Progenitor cell of endocrine pancreas (in vitro differentiated cells): ENCODE measurements around the gene LPO. TPM values are rescaled to one million over a fixed set of nuclear protein-coding genes. Genes with fewer than 3 reads are reported as not detected.

Source experiments
- DNase-seq: peaks from one replicate; pipeline ENCODE4 v3.0.0; 2021; ENCODE audit warnings: low spot score; ENCODE audit not compliant: unreplicated experiment
- H3K27ac Mint-ChIP-seq: 2 replicates; pipeline ENCODE4 v1.8.0; 2021; ENCODE audit warnings: mild to moderate bottlenecking, moderate library complexity, mixed read lengths
- H3K27me3 Mint-ChIP-seq: 2 replicates; pipeline ENCODE4 v1.8.0; 2021; ENCODE audit warnings: mixed read lengths
- H3K36me3 Mint-ChIP-seq: 2 replicates; pipeline ENCODE4 v1.8.0; 2022; ENCODE audit warnings: mixed read lengths; ENCODE audit not compliant: insufficient read depth
- H3K4me1 Mint-ChIP-seq: 2 replicates; pipeline ENCODE4 v1.8.0; 2021; ENCODE audit warnings: low read depth, mixed read lengths
- H3K4me3 Mint-ChIP-seq: 2 replicates; pipeline ENCODE4 v1.8.0; 2021; ENCODE audit warnings: low read depth, mild to moderate bottlenecking, moderate library complexity, mixed read lengths
- H3K9me3 Mint-ChIP-seq: 2 replicates; pipeline ENCODE4 v1.8.0; 2021; ENCODE audit warnings: low read depth, mixed read lengths
- total RNA-seq: library from RNA; stranded (reverse); gene quantifications from 2 replicates; pipeline ENCODE4 v1.2.1, GENCODE V29; 2021
- TF ChIP-seq, protein P1 (sequence below): fragments of 200-600 bp; sonication (generic); IDR thresholded peaks from one replicate; pipeline ENCODE4 v1.5.0; 2021; ENCODE audit warnings: antibody characterized with exemption, mild to moderate bottlenecking; ENCODE audit not compliant: unreplicated experiment

The LPO gene
- total RNA-seq, 1 donor from 2014 or later, result not detected

DNA sequence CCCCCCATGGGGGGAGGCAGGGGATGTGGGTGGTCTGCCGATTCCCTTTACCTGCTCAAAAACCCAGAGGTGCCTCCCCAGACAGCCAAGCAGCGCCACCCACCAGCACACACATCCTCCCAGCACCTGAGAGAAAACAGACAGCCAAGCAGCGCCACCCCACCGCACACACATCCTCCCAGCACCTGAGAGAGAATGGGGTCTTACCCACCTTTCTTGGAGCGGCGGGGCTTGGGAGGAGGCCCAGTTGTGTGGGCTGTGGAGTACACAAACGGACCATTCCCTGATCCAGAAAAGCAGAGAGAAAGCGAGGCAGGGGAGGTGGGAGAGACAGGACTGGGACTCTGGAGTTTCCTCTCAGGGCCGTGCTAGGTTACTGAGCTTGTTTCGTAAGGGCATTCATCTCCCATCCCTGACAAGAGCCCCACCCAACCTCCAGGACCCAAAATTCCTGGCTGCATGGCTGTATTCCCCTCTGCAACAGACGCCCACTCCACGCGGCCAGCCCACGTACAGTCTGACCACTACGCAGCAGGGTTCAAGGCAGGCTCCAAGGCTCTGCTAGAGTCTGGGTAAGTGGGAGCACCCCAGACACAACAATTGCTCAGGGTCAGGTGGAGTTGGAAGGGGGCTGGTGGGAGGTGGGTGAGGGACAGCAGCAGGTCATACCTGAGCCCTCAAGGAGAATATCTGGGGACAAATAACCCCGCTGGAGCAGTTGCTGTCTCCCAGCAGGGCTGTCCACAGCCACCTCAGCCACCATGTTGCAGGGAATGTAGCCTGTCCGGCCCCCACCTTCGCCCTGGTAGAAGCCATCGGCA, 68.0 kb downstream of the LPO start:
- Mint-ChIP-seq H3K36me3 (no peaks in the 10 kb centered on the region), H3K27ac (peak overlapping the region; percentile 5), H3K9me3 (no peaks in the 10 kb centered on the region), H3K4me1 (no peaks in the 10 kb centered on the region), H3K4me3 (no peak overlapping the region), H3K27me3 (no peaks in the 10 kb centered on the region)
- TF ChIP-seq, protein P1, sequence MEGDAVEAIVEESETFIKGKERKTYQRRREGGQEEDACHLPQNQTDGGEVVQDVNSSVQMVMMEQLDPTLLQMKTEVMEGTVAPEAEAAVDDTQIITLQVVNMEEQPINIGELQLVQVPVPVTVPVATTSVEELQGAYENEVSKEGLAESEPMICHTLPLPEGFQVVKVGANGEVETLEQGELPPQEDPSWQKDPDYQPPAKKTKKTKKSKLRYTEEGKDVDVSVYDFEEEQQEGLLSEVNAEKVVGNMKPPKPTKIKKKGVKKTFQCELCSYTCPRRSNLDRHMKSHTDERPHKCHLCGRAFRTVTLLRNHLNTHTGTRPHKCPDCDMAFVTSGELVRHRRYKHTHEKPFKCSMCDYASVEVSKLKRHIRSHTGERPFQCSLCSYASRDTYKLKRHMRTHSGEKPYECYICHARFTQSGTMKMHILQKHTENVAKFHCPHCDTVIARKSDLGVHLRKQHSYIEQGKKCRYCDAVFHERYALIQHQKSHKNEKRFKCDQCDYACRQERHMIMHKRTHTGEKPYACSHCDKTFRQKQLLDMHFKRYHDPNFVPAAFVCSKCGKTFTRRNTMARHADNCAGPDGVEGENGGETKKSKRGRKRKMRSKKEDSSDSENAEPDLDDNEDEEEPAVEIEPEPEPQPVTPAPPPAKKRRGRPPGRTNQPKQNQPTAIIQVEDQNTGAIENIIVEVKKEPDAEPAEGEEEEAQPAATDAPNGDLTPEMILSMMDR, result no peak
- peak; percentile 5 for DNase-seq

DNA sequence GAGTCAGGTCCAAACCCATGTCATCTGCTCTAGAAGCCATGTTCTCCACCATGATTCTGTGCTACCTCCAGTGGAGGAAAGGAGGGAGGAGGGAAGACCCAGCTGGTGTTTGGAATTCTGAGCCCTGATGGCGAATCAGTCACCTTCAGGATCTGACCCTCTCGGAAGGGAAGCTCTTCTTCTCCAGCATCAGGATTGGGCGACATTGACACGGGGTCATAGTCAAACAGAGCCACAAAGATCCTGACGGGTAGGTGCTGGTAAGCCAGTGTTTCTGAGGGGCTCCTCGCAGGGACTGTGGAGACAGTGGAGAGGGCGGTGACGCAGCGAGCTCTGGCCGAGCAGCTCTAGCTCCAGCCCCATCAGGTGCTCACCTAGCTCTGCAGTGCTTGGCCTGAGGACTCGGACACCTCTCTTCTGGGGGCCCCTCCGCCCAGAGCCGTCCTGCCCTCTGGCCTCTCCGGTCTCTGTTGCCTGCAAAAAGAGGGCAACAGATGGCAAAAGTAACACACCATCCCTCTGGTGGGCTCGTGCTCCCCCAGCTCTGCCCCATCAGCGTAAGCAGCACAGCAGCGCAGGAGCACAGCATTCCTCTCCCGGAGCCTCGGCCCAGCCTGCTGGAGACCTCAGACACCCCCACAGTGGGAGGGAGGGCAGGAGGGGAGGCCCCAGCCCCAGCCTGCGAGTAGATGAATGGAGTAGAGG, 69.2 kb downstream of the LPO start:
- no peaks in the 10 kb centered on the region for H3K27me3 Mint-ChIP-seq
- H3K9me3 Mint-ChIP-seq, result no peaks in the 10 kb centered on the region
- no peaks in the 10 kb centered on the region for H3K36me3 Mint-ChIP-seq
- TF ChIP-seq, protein P1, result no peak
- no peak overlapping the region for H3K4me3 Mint-ChIP-seq
- no peaks in the 10 kb centered on the region for H3K4me1 Mint-ChIP-seq
- DNase-seq, result peak; percentile 8
- no peak overlapping the region for H3K27ac Mint-ChIP-seq

DNA sequence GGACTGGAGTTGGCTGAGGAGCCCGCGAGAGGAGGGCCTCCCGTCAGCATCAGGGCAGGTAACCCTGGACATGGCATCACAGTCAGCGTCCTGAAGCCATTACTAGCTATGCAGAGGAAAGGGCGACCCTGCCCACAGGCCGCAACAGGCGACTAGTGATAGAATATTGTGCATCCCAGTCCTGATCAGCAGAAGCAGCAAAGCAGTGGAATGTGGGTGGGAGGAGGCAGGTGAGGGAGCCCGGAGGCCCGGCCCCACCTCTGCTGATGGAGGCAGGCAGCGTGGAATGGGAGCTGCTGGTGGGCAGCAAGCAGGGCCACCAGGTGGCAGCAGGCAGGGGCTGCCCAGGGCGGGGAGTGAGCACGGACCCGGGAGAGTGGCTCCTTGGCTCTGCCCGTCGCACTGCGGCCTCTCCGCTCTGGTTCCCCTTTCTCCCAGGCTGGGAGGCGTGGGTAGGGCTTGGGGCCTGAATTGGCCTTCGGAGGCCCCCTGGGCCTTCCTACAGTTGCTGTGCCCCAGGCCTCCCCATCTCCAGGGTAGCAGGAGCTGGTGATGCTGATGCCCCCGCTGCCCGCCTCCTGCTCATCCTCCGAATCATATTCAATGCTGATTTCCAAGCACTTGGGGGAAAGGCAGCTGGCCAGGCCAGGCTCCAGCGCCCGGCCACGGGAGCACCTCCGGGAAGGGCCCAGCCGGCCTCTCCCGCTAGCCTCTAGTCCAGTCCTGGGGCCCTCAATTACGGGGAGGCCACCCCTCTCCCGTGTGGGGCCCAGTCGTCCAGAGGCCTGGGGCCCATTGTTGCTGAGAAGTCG, 70.0 kb downstream of the LPO start:
- TF ChIP-seq, protein P1, result peak; percentile 56
- Mint-ChIP-seq H3K4me3 (no peak overlapping the region), H3K27me3 (no peaks in the 10 kb centered on the region), H3K27ac (no peak overlapping the region), H3K9me3 (no peaks in the 10 kb centered on the region), H3K4me1 (no peaks in the 10 kb centered on the region), H3K36me3 (no peaks in the 10 kb centered on the region)
- peak; percentile 37 for DNase-seq

DNA sequence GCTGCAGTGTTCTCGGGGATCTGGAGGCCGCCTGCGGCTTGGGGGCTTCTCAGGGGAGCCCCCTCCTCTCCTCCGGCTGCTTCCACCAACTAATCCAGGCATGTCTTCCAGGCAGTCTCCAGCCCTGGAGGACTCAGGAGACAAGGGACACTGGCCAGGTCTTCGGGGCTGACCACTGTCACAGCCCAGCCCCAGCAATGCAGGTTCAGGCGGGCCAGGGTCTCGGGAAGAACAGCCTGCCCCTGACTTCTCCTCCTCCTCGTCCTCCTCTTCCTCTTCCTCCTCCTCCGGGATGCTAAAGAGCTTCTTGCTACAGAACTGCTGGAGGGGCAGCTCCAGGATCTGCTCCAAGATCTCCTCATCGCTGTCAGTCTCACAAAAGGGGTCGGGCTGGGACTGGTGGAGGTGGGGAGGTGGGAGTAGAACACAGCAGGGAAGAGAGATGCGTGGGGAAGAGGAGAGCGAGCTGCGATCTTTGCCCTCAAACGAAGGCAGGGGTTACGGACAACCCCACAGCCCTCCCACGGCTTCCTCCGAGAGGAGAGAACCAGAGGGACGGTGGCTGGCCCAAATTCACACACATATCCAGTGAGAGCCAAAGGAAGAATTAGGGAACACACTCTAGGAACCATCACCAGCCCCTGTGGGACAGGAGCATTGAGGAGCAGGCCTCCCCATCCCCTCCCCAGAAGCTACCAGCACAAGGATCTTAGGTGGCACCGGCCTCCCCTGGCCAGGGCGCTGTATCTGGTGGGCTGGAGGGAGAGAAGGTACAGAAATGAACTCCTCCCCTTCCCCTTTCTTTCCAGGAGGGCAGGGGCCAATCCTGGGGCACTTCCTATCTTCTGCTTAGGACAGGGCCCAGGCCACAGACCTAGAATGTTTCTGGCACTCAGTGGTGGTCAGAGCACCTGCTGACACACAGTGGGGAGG, 70.9 kb downstream of the LPO start:
- peak; percentile 5 for DNase-seq
- H3K36me3 Mint-ChIP-seq, result no peaks in the 10 kb centered on the region
- H3K27ac Mint-ChIP-seq, result no peak overlapping the region
- H3K4me3 Mint-ChIP-seq, result no peak overlapping the region
- no peaks in the 10 kb centered on the region for H3K27me3 Mint-ChIP-seq
- no peaks in the 10 kb centered on the region for H3K4me1 Mint-ChIP-seq
- no peaks in the 10 kb centered on the region for H3K9me3 Mint-ChIP-seq
- TF ChIP-seq, protein P1, result no peak
